ENCODE results near the gene DVL1. TPM values are rescaled to one million over a fixed set of nuclear protein-coding genes. Genes with fewer than 3 reads are reported as not detected.

Gene DVL1
- total RNA-seq, 4 donors from 2014 or later = 84.4 to 174 (median 88.9) TPM

GRCh38 chr1:1394116-1394515 is 44.9 kb upstream of the DVL1 start:
- Histone ChIP-seq H3K4me1 (peaks cover 0 to 53% (median 8%) of the 10 kb centered on the region in 3 donors), H3K27me3 (no peaks in the 10 kb centered on the region), H3K36me3 (peaks cover 0 to 92% of the 10 kb centered on the region in 2 donors), H3K9me3 (no peaks in the 10 kb centered on the region), H3K4me3 (no peak overlapping the region), H3K27ac (no peak overlapping the region)
- no peak for ATAC-seq
- no peak for TF ChIP-seq POLR2AphosphoS5 (IDR thresholded peaks at IDR 0.05)
- TF ChIP-seq POLR2A (IDR thresholded peaks at IDR 0.05) = no peak
- no peak for TF ChIP-seq EP300 (IDR thresholded peaks at IDR 0.05)
- TF ChIP-seq, protein P1, sequence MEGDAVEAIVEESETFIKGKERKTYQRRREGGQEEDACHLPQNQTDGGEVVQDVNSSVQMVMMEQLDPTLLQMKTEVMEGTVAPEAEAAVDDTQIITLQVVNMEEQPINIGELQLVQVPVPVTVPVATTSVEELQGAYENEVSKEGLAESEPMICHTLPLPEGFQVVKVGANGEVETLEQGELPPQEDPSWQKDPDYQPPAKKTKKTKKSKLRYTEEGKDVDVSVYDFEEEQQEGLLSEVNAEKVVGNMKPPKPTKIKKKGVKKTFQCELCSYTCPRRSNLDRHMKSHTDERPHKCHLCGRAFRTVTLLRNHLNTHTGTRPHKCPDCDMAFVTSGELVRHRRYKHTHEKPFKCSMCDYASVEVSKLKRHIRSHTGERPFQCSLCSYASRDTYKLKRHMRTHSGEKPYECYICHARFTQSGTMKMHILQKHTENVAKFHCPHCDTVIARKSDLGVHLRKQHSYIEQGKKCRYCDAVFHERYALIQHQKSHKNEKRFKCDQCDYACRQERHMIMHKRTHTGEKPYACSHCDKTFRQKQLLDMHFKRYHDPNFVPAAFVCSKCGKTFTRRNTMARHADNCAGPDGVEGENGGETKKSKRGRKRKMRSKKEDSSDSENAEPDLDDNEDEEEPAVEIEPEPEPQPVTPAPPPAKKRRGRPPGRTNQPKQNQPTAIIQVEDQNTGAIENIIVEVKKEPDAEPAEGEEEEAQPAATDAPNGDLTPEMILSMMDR (IDR thresholded peaks at IDR 0.05) = no peak
- 92 to 93% methylated on average over 6 to 7 of the region's 7 CpGs for WGBS, 2 donors (ENCODE audit: low coverage in 1 of 2)

DNA sequence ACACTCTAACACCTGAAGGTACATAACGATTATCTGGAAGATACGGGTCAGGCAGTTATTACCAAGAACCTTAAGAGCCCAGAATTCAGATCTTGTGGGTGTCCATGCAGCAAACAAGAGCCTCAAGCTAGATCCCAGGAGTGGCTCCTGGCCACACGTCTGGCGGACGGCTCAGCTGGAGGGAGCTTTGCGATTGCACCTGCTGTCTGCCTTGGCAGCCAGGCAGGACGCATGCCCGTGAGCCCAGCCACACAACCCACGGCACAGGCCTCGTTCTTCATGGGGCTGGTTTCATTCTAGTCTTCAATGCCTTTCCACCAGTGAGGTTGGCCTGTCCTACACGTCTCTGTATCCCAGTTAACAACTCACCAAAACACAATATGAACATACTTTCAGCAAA is 44.2 kb upstream of the DVL1 start:
- Histone ChIP-seq H3K27me3 (no peaks in the 10 kb centered on the region), H3K9me3 (no peaks in the 10 kb centered on the region), H3K4me1 (peaks cover 0 to 49% (median 8%) of the 10 kb centered on the region in 3 donors), H3K36me3 (peaks cover 0 to 99% of the 10 kb centered on the region in 2 donors), H3K27ac (no peak overlapping the region), H3K4me3 (no peak overlapping the region)
- 80 to 100% methylated on average over 2 to 3 of the region's 11 CpGs for WGBS, 2 donors (ENCODE audit: low coverage in 1 of 2)
- ATAC-seq = no peak
- TF ChIP-seq EP300 (IDR thresholded peaks at IDR 0.05) = no peak
- TF ChIP-seq, protein P1 (IDR thresholded peaks at IDR 0.05) = no peak
- no peak for TF ChIP-seq POLR2AphosphoS5 (IDR thresholded peaks at IDR 0.05)
- no peak for TF ChIP-seq POLR2A (IDR thresholded peaks at IDR 0.05)

DNA sequence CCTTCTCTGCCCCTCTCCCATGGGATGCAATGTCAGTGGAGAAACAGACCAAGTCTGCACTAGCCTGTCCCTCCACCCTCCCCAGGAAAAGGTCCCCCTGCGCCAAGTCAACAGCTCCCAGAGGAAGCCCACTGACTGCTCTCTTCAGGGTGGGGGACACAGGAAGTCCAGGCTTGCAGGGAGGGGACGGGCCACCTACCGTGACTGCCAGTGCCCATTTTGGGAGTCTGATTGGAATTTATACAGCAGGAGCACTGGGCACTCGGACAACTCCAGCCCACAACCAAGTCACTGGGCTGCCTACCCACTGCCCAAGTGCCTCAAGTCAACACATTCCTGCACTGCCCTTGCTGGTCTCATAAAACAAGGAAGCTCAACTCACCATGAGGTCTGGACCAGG is 43.8 kb upstream of the DVL1 start:
- no CpG with 5 or more reads among the region's 4 CpGs for WGBS, 2 donors (ENCODE audit: low coverage in 1 of 2)

GRCh38 chr1:1391225-1391624 is 42.0 kb upstream of the DVL1 start:
- Histone ChIP-seq H3K4me1 (peaks cover 0 to 27% (median 0%) of the 10 kb centered on the region in 3 donors), H3K27ac (no peak overlapping the region), H3K27me3 (no peaks in the 10 kb centered on the region), H3K9me3 (no peaks in the 10 kb centered on the region), H3K4me3 (no peak overlapping the region), H3K36me3 (peaks cover 0 to 100% of the 10 kb centered on the region in 2 donors)
- ATAC-seq = no peak
- no peak for TF ChIP-seq POLR2A (IDR thresholded peaks at IDR 0.05)
- TF ChIP-seq POLR2AphosphoS5 (IDR thresholded peaks at IDR 0.05) = no peak
- TF ChIP-seq EP300 (IDR thresholded peaks at IDR 0.05) = no peak
- TF ChIP-seq, protein P1 (IDR thresholded peaks at IDR 0.05) = no peak
- WGBS, 2 donors (ENCODE audit: low coverage in 1 of 2) = 69 to 79% methylated on average over 3 to 11 of the region's 12 CpGs

More for the DNA sequence above, 43.8 kb upstream of the DVL1 start:
- Histone ChIP-seq H3K4me1 (peaks cover 0 to 45% (median 4%) of the 10 kb centered on the region in 3 donors), H3K9me3 (no peaks in the 10 kb centered on the region), H3K27ac (no peak overlapping the region), H3K4me3 (no peak overlapping the region), H3K27me3 (no peaks in the 10 kb centered on the region), H3K36me3 (peaks cover 0 to 100% of the 10 kb centered on the region in 2 donors)
- ATAC-seq = no peak
- TF ChIP-seq EP300 (IDR thresholded peaks at IDR 0.05) (no peak), POLR2A (IDR thresholded peaks at IDR 0.05) (no peak), POLR2AphosphoS5 (IDR thresholded peaks at IDR 0.05) (no peak)
- TF ChIP-seq, protein P1 (IDR thresholded peaks at IDR 0.05) = no peak

GRCh38 chr1:1390675-1391074 is 41.5 kb upstream of the DVL1 start:
- peaks cover 0 to 100% of the 10 kb centered on the region in 2 donors for H3K36me3 ChIP-seq
- H3K27ac ChIP-seq = no peak overlapping the region
- peaks cover 0 to 22% (median 0%) of the 10 kb centered on the region in 3 donors for H3K4me1 ChIP-seq
- no peak for TF ChIP-seq POLR2A (IDR thresholded peaks at IDR 0.05)
- TF ChIP-seq, protein P1 (IDR thresholded peaks at IDR 0.05) = no peak
- no peak for TF ChIP-seq EP300 (IDR thresholded peaks at IDR 0.05)
- TF ChIP-seq POLR2AphosphoS5 (IDR thresholded peaks at IDR 0.05) = no peak
- H3K27me3 ChIP-seq = no peaks in the 10 kb centered on the region
- ATAC-seq = no peak
- no peaks in the 10 kb centered on the region for H3K9me3 ChIP-seq
- WGBS, 2 donors (ENCODE audit: low coverage in 1 of 2) = 57 to 77% methylated on average over 5 to 8 of the region's 12 CpGs
- no peak overlapping the region for H3K4me3 ChIP-seq
